OCI-LY3 (cell line): Measurements from ENCODE around the gene CCDC182.

ENCODE experiments used
- CTCF ChIP-seq: fragments of 200-600, 300-600 bp; sonication (generic); IDR thresholded peaks from 2 replicates; pipeline ENCODE4 v1.5.1; 2014; ENCODE audit warnings: antibody characterized with exemption, low read length, low read depth
- EZH2phosphoT487 ChIP-seq: fragments of 200-600 bp; shearing (Covaris generic); IDR thresholded peaks from 2 replicates; pipeline ENCODE4 v1.6.1; 2018; ENCODE audit warnings: antibody characterized with exemption, mixed run types, low read depth

DNA sequence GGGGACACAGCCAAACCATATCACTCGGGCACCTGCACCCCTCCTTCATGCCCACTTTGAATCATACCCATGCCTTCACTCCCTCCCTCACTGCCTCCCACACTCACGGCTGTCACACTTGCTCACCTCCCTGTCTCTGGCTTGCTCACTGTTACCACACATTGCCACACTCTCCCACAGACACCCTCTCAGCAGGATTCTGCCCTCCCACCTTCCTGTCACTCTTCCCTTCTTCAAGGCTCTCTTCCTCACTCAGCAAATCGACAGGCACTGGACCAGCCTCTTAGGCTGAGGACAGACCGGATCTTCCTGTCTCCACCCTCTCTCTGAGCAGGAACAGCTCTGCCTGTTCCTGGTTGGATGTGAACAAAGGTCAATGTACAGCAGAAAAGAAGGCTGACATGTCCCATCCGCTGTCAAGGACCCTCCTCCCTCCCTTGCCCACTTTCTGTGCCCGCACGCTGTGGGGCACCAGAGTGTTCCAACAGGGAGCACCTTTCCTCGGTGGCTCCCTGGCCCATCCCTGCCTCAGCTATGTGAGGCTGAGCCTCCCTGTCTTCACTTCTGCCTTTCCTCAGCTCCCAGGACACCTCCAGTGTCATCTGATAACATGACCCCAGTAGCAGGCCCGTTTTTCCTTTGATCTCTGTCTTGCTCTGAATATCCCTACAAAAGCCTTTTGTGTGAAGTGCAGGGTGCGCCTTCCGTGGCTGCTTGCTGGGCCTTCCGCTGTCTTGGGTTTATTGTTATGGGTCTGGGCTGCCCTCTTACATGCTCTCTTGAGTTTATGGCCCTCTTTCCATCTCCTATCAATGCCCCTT lies 47.0 kb downstream of the CCDC182 start:
- TF ChIP-seq CTCF (no peak), EZH2phosphoT487 (no peak)
